Heart right ventricle (tissue), 16 donors: ENCODE measurements around the gene LNX1. TPM values are rescaled to one million over a fixed set of nuclear protein-coding genes. Genes with fewer than 3 reads are reported as not detected.

Source experiments
- ATAC-seq, 8 donors: fragments of 200-7000 bp; cut with Tn5 transposase; one replicate each; pipeline ENCODE4 v1.9.1; 2020; ENCODE audit warnings: mild to moderate bottlenecking in 8 of 8, moderate library complexity in 8 of 8, moderate number of reproducible peaks in 1 of 8
- DNase-seq, 2 donors: peaks; one replicate each; pipeline ENCODE4 v3.0.0-alpha.2; 2020
- H3K27ac ChIP-seq, 10 donors: fragments of 200-600 bp; sonication (generic) in 2 of 10; one replicate each; pipeline versions ENCODE4 v1.5.0 to v1.8.0; 2020 to 2022; ENCODE audit warnings: mild to moderate bottlenecking in 3 of 10
- H3K27me3 ChIP-seq, 7 donors: fragments of 200-600 bp; one replicate each; pipeline ENCODE4 v1.8.0; 2021 to 2022; ENCODE audit warnings: mild to moderate bottlenecking in 2 of 7
- H3K36me3 ChIP-seq, 9 donors: fragments of 200-600 bp; sonication (generic) in 1 of 9; one replicate each; pipeline versions ENCODE4 v1.5.0 to v1.8.0; 2020 to 2022; ENCODE audit warnings: mild to moderate bottlenecking in 2 of 9
- H3K4me1 ChIP-seq, 9 donors: fragments of 200-600 bp; sonication (generic) in 1 of 9; one replicate each; pipeline versions ENCODE4 v1.5.0 to v1.8.0; 2020 to 2022; ENCODE audit warnings: mild to moderate bottlenecking in 4 of 9
- H3K4me3 ChIP-seq, 10 donors: fragments of 200-600 bp; sonication (generic) in 2 of 10; one replicate each; pipeline versions ENCODE4 v1.5.0 to v1.8.0; 2020 to 2022; ENCODE audit warnings: mild to moderate bottlenecking in 7 of 10, moderate library complexity in 2 of 10
- H3K9me3 ChIP-seq, 11 donors: fragments of 200-600 bp in 10 of 11; sonication (generic) in 2 of 11; one replicate each; pipeline versions ENCODE4 v1.5.0 to v1.8.0; 2013 to 2022; ENCODE audit warnings: mild to moderate bottlenecking in 2 of 11, control low read depth in 1 of 11, moderate library complexity in 1 of 11
- WGBS, 2 donors: extraction: QIAGEN DNeasy Blood & Tissue Kit; methylation state at CpG; one replicate each; pipeline ENCODE4 v1.1.7; 2013; ENCODE audit warnings: inconsistent platforms in 1 of 2; 5-methylcytosine and 5-hydroxymethylcytosine counted together
- intact Hi-C, 10 donors: fragments of 100-400 bp; cut with DNase I; formaldehyde crosslinking; loops; one replicate each; pipeline versions ENCODE4 v1.11.1 to v1.14.2; 2022
- polyA plus RNA-seq, 2 donors: library from polyadenylated mRNA; stranded (reverse); fragments of 200-250 nt; gene quantifications; one replicate each; pipeline ENCODE4 v1.2.3, GENCODE V29; 2013
- total RNA-seq, 10 donors: library from RNA; stranded (reverse); fragmentation: NEBNext Ultra II Directional in 3 of 10; extraction: Animal tissue kit (Norgen Biotek cat#: 25700) in 3 of 10; gene quantifications; one replicate each; pipeline versions ENCODE4 v1.2.1 to v1.2.4, GENCODE V29; 2021 to 2023
- TF ChIP-seq, protein P1 (sequence below), 9 donors: fragments of 200-600 bp; sonication (generic) in 2 of 9; IDR thresholded peaks; one replicate each; pipeline versions ENCODE4 v1.5.0 to v1.8.0; 2021 to 2022; ENCODE audit warnings: antibody characterized with exemption in 9 of 9, mild to moderate bottlenecking in 5 of 9, moderate library complexity in 1 of 9
- donor health status: Arrhythmogenic right ventricular cardiomyopathy.
- donor health status: ischemic (EF 13 %, LVEDD 7.1; RV severe dilation, severe dysfunction).
- donor health status: healthy with polysubstance abuse.
- donor health status: DM: no; HTN: yes; CAD: no.
- donor health status: DM: no; HTN: no; CAD: no.
- donor health status: ischemic (EF 25% LVEDD 6.9; RV normal size, moderate dysfunction).
- donor health status: ischemic (EF 25% LVEDD 5.7; RV mildly dilated, moderate dysfunction).
- donor health status: healthy.
- donor health status: DM: yes; HTN: yes; CAD: no.
- donor health status: Ischemic cardiomyopathy.
- donor health status: ischemic (EF 35%, LVEDD 5.7; RV mildly dilated, moderate dysfunction).
- donor health status: nonischemic (EF 11% LVEDD 7.7; RV severe dilation, severe dysfunction).
- donor health status: DM: yes; HTN: yes; CAD: no.
- donor health status: PGD.
- donor health status: ischemic (EF 29% LVEDD 5.4; RV normal size, mild dysfunction).
- donor health status: nonischemic (EF 23%, LVEDD 6.1; RV moderate dilation, normal function).

The LNX1 gene
- total and polyA plus RNA-seq, 12 donors = 2.0 to 16.1 (median 5.6) TPM

DNA sequence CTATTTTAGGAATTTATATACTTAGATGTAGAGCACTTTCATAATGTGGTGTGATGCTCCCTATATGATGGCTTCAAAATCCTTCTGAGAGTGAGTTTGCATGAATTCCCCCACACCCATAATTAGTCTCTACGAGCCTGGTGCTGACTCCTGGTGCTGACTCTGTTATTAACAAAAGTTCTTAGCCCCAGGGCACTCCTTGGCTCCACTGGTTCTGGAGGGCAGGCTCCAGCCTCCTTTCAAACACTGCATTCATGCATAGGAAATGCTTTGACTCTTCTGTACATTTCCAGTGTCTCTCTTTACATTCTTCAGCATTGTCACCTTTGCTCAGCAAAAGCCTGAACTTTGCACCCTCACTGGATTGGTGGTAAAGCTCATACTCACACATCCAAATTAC is 64.0 kb downstream of the LNX1 start:
- intact Hi-C loops = no loop called here
- H3K4me1 ChIP-seq = peaks cover 0 to 6% (median 0%) of the 10 kb centered on the region in 9 donors
- TF ChIP-seq, protein P1, sequence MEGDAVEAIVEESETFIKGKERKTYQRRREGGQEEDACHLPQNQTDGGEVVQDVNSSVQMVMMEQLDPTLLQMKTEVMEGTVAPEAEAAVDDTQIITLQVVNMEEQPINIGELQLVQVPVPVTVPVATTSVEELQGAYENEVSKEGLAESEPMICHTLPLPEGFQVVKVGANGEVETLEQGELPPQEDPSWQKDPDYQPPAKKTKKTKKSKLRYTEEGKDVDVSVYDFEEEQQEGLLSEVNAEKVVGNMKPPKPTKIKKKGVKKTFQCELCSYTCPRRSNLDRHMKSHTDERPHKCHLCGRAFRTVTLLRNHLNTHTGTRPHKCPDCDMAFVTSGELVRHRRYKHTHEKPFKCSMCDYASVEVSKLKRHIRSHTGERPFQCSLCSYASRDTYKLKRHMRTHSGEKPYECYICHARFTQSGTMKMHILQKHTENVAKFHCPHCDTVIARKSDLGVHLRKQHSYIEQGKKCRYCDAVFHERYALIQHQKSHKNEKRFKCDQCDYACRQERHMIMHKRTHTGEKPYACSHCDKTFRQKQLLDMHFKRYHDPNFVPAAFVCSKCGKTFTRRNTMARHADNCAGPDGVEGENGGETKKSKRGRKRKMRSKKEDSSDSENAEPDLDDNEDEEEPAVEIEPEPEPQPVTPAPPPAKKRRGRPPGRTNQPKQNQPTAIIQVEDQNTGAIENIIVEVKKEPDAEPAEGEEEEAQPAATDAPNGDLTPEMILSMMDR (IDR thresholded peaks at IDR 0.05) = no peak
- H3K27me3 ChIP-seq = no peaks in the 10 kb centered on the region
- H3K36me3 ChIP-seq = no peaks in the 10 kb centered on the region
- no peak overlapping the region for H3K27ac ChIP-seq
- H3K4me3 ChIP-seq = no peak overlapping the region
- no peaks in the 10 kb centered on the region for H3K9me3 ChIP-seq
- no peak for ATAC-seq
- DNase-seq = no peak
- WGBS, 2 donors = 73 to 84% methylated on average over 1 of the region's 1 CpG

DNA sequence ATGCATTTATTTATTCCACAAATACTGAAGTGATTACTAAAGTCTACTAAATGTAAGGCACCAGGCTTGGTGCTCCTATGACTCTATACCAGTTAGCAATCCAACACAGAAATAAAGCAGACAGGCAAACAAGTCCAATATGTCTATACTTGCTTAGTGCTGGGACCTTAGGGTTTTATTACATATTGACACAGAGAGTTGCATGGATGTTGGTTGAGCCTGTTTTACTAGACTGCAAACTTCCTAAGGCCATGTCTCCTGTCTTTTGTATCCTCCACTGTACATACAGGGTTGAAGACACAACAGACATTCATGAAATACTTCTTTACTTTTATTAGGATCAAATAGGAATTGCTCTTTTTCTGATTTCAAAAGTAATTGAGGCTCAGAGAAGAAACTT is 69.0 kb downstream of the LNX1 start:
- TF ChIP-seq, protein P1 (IDR thresholded peaks at IDR 0.05) = no peak
- intact Hi-C loops = no loop called here
- no peaks in the 10 kb centered on the region for H3K9me3 ChIP-seq

DNA sequence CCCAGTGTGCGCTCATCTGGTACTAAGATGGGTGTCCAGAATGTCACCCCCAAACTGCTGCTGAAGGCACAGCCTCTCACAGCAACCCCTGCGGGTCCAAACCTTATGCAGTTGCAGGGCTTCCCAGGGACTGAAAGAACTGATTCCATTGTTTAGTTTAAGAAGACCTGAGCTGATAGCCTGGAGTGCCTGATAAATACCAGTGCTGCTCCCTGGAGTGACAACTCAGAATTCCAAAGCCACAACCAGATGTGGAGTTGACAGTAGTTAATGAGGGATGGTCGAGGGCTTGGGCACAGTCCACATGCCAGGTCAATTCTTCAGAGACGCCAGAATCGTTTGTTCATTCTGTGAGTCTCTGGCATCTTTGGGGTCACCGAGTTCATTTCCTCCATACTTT is 71.2 kb downstream of the LNX1 start:
- no peaks in the 10 kb centered on the region for H3K27me3 ChIP-seq
- peaks cover 0 to 6% (median 0%) of the 10 kb centered on the region in 9 donors for H3K4me1 ChIP-seq
- DNase-seq (no peak), ATAC-seq (no peak)
- no peak overlapping the region for H3K27ac ChIP-seq
- TF ChIP-seq, protein P1 (IDR thresholded peaks at IDR 0.05) = no peak
- intact Hi-C loops = no loop called here
- H3K4me3 ChIP-seq = no peak overlapping the region
- WGBS, 2 donors = 43 to 54% methylated on average over 6 of the region's 6 CpGs
- no peaks in the 10 kb centered on the region for H3K36me3 ChIP-seq
- H3K9me3 ChIP-seq = no peaks in the 10 kb centered on the region

More for the DNA sequence above, 69.0 kb downstream of the LNX1 start:
- Histone ChIP-seq H3K27me3 (no peaks in the 10 kb centered on the region), H3K4me1 (peaks cover 0 to 6% (median 0%) of the 10 kb centered on the region in 9 donors), H3K36me3 (no peaks in the 10 kb centered on the region), H3K27ac (no peak overlapping the region), H3K4me3 (no peak overlapping the region)
- ATAC-seq (no peak), DNase-seq (no peak)

DNA sequence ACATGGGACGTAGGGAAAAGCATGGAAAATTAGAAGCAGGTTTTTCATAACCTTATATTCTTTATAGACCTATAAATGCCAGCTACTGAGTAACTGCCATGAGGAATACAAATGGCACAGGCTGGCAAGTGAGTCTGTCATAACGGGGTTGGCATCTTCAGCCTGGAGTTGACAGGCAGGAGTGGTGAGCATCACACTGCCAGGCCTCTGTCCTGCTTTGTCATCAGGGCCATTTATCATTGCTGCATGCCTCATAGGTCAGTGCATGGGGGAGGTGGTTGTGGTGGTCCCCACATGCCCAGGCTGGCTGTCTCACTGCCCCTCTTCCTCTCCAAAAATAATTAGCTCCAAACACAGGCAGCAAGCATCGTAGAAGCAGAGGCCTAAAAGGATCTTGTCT is 72.5 kb downstream of the LNX1 start:
- TF ChIP-seq, protein P1 (IDR thresholded peaks at IDR 0.05) = no peak

More for the DNA sequence above, 72.5 kb downstream of the LNX1 start:
- Histone ChIP-seq H3K27ac (no peak overlapping the region), H3K36me3 (no peaks in the 10 kb centered on the region), H3K9me3 (no peaks in the 10 kb centered on the region), H3K4me3 (no peak overlapping the region), H3K4me1 (peaks cover 0 to 6% (median 0%) of the 10 kb centered on the region in 9 donors), H3K27me3 (no peaks in the 10 kb centered on the region)
- intact Hi-C loops = no loop called here
- no peak for DNase-seq
- peak in 5 of 8 donors; percentile 47 to 75 (median 57) for ATAC-seq
- WGBS, 2 donors = 79 to 82% methylated on average over 3 of the region's 3 CpGs
